ENCODE measurements around the gene POLR2I.

- TF ChIP-seq CTCF (IDR thresholded peaks at IDR 0.05) (no peak), POLR2A (IDR thresholded peaks at IDR 0.05) (no peak)
These were observed 32.8 kb downstream of the POLR2I start for GRCh38 chr19:36081894-36082293.

Data from adrenal gland (tissue), 5 donors.